NCI-H187 treated with DMSO at 0.1 percent for 48 hours (cell line): ENCODE results near the gene CYTH3.

ENCODE experiments used
- DNase-seq: peaks from one replicate; lab custom pipeline; 2025; lab: John Stamatoyannopoulos, UW

The CYTH3 gene

DNA sequence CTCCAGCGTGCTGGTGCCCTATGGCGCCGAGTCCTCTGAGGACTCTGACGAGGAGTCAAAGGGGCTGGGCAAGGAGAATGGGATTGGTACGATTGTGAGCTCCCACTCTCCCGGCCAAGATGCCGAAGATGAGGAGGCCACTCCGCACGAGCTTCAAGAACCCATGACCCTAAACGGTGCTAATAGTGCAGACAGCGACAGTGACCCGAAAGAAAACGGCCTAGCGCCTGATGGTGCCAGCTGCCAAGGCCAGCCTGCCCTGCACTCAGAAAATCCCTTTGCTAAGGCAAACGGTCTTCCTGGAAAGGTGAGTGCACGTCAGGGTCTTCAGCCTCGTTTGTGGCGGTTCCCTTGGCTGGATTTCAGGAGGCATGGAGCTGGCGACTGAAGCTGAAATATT is 122.4 kb downstream of the CYTH3 start:
- no peak for DNase-seq

DNA sequence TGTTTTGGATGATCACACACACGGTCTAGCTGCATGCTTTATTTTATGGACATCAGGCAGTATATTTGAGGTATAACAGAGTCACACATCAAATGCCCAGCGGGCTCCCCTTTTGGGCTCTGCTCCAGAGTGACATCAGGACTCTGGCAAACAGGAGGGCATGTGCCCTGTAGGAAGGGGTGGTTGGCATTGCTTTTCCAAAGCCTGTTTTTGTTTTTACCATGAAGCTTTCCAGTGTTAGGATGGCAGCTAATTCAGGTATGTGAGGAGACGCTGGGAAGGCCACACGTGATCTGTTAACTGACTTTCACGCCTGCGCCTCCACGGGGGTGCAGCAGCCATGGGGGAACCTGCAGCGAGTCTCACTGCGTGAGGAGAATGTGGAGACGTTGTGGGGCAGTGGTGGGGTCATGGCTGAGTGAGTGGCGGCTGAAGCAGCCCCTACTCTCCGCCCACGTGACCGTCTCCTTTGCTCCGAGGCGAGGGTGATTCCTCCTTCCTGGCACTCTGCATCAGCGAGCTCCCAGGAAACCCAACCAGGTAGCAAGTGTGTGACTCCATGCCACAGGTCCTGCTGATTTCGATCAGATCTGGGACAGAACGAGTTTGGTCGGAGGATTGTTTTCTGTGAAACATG is 123.6 kb downstream of the CYTH3 start:
- no peak for DNase-seq

DNA sequence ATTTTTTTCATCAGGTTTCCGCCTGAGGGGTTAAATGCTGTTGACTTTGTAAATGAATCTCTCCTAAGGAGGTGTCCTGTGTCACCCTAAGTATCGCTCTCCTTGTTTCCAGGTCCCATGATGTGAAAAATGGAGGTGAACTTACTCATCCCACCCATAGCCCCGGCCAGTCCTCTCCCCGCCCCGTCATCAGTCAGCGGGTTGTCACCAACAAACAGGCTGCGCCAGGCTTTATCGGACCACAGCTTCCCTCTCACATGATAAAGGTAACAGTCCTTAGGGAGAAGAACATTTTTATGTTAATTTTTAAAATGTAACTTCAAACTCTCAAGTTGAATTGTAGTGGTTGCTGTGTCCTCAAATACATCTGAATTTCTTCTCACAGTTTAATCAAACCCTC is 124.8 kb downstream of the CYTH3 start:
- DNase-seq, result no peak

DNA sequence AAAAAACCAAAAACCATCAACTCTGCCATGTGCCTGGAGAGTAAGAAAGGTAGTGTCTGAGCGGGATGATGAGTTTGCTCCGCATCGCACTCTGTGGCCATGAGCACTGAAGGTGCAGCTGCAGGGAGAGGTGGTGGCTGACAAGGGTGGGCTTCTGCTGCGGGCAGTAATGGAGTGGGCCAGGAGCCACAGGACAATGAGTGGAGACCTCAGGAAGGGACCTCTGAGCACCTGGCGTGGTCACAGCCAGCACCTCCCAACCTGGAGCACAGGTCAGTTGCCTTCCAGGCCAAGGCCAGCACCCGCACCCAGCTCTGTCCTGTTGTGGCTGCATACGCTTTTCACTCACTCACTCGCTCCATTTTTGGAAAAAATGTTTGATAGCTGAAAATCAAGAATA is 125.8 kb downstream of the CYTH3 start:
- no peak for DNase-seq

DNA sequence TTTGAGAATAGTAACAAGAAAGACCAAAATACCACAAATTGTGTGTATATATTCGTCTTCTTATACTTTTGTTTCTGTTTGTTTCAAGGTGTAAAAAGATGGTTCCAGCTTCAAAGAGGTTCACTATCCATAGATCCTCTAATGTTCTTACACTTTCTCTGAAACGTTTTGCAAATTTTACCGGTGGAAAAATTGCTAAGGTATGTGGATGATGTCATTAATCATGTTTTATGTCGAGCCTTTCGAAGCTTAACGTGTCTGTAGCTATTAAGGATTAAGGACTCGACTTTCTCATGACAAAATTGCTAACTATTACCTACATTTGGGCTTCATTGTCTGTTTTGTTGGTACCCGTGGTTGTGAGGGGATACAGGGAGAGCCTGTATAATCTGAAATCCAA is 128.4 kb downstream of the CYTH3 start:
- DNase-seq, result no peak

DNA sequence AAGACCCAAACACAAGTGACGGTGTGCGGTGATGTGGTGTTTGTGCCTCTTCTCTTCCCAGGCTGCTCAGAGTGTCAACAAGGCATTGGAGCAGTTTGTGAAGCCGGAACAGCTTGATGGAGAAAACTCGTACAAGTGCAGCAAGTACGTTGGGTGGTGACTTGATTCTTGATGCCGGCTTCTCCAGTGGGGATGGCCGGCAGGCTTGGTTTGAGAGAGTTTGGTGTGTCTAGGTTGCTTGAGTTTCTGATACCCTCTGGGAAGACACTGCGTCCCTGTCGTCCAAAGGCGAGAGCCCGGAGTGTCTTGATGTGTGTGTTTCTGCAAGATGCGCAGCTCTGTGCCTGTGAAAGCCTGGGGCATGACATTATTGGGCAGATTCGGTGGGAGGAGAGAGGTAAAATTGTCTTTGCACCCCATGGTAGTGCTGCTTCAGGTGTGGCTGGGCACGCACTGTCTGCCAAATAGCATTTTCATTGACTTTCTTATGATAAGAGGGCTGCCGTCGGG is 129.5 kb downstream of the CYTH3 start:
- no peak for DNase-seq

DNA sequence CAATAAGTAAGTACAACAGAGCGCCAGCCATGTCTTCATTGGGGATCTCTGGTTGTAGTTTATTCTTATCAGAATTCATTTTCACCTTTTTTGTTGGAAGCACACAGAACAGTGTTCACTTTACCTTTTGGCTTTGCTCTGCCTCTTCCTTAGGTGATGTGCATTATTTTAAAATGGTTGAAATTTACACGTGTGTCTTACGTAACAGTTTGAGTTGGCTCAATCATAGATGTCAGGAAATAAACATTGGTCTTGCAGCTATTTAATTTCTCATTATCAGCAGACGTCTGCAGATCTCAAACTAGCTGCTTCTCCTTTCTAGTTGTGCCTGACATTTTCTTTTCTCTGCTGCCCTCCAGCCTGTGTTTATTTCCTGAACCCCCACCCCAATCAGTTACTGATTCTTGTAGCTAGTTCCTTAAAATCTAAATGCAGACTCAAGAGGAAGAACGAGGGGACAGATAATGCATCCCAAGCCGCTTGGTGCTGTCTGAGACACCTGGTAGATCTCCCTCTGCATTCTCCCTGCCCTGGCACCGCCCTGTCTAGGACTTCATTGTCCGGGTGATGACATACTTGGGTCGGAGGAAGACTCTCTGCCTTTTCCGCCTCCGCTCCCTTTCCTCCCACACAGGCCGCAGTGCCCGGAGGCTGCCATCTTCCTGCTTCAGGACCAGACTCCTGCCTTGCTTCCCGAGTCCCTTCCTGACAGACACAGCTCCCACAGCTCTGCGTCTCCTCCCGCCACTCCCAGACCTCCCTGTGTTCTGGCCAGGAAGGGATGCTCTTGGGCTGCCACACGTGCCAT is 133.0 kb downstream of the CYTH3 start:
- DNase-seq, result no peak

DNA sequence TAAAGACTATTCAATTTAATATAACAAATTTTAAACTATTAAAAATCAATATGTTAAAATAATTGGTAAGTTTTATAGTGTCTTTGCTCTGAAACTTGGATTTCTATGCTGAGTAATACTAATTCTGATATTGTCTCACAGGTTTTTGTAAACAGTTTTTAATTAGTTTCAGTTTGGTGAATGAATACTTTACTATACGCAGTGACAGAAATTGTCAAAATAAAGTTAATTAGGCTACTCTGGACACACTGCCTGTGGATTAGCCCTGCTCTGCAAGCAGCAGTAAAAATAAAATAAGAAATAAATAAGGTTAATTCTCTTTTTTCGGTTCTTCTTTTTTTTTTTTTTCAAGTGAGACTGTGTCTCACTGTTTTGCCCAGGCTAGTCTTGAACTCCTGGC is 135.9 kb downstream of the CYTH3 start:
- DNase-seq, result no peak

DNA sequence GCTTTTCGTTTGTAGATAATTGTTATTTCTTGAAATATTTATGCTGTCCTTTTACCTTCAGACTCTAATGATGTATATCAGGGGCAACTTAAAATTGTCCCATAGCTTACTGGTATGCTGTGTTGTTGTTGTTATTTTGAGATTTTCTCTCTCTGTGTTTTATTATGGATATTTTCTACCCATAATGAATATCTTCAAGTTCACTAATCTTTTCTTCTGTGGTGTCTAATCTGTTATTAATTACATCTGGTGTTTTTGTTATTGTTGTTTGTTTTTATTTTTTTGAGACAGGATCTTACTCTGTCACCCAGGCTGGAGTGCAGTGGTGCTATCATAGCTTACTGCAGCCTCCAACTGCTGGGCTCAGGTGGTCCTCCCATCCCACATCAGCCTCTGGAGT is 139.2 kb downstream of the CYTH3 start:
- DNase-seq, result no peak

DNA sequence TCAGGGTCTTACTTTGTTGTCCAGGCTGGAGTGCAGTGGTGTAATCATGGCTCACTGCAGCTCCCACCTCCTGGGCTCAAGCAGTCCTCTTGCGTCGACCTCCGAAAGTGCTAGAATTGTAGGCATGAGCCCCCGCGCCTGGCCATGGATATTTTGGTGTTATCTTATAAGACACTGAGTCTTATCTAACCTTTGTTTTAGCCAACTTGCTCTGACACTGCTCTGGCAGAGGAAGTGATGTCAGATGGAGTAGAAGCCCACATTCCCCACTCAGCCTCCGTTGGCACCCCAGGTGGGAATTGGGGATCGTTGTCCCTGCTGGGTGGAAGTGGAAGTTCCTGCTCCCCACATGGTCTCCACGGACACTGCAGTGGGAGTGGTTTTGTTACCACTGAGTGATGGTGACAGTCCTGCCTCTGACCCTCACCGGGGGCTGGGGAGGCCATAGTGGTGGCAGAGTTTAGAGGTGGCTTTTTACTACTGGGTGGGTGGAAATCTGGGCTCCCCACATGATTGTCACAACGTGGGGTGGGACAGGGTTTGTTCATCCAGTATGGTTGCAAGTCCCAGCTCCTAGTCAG is 142.3 kb downstream of the CYTH3 start:
- no peak for DNase-seq

DNA sequence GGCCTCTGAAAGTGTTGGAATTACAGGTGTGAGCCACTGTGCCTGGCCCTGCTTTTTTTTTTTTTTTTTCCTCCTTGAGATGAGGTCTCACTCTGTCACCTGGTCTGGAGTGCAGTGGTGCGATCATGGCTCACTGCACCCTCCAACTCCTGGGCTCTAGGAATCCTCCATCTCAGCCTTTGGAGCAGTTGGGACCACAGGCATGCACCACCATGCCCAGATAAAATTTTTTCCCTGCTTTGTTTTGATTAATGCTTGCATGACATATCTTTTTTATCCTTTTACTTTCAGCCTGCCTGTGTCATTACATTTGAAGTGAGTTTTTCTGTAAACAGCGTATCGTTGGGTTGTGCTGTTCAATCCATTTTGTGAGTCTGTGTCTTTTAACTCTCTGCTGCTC is 144.2 kb downstream of the CYTH3 start:
- no peak for DNase-seq

DNA sequence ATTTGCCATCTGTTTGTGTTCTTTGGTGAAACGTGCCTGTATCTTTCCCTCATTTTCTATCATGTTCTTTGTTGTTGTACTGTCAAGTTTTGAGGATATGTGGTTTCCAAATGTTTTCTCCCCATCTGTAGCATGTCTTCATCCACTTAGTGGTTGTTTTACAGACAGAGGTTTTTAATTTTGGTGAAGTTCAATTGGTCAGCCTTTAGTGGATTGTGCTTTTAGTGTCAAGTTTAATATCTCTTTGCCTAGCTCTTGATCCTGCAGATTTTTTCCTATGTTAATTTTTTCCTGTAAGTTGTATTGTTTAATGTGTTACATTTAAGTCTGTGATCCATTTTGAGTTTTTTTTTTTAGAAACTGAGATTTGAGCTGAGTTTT is 145.3 kb downstream of the CYTH3 start:
- DNase-seq, result no peak

DNA sequence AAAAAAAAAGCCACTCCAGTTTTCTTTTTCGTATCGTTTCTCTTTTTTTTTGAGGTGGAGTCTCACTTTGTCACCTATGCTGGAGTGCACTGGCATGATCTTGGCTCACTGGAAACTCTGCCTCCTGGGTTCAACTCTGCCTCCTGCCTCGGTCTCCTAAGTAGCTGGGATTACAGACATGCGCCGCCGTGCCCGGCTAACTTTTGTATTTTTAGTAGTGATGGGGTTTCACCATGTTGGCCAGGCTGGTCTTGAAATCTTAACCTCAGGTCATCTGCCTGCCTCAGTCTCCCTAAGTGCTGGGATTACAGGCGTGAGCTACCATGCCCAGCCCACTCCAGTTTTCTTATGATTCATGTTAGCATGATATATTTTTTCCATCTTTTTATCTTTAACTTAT is 148.6 kb downstream of the CYTH3 start:
- no peak for DNase-seq

DNA sequence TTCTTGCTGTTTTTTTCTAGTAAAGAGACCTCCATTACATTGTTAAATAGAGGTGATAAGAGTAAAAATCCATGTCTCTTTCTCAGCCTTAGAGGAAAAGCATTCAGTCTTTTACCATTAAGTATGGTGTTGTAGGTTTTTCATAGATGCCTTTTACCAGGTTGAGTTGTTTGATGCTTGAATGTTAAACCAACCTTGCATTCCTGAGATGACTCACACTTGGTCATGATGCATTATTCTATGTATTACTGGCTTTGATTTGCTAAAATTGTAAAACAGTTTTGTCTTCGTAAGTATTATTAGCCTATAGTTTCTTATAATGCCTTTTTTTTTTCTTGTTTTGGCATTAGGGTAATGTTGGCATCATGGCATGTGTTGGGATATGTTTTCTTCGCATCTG is 151.3 kb downstream of the CYTH3 start:
- no peak for DNase-seq

DNA sequence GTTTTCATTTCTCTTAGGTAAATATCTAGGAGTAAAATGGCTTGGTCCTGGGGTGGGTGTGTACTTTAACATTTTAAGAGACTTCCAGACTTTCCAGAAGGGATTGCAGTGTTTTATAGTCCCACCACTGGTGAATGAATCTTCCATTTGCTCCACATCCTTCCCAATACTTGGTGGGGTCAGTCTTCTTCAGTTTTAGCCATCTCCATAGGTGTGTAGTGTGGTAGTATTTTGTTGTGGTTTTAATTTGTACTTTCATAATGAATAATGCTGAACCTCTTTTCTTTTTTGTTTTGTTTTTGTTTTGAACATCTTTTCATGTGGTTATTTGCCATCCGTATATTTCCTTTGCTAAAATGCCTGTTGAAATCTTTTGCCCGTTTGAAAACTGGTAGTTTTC is 154.9 kb downstream of the CYTH3 start:
- DNase-seq, result no peak

DNA sequence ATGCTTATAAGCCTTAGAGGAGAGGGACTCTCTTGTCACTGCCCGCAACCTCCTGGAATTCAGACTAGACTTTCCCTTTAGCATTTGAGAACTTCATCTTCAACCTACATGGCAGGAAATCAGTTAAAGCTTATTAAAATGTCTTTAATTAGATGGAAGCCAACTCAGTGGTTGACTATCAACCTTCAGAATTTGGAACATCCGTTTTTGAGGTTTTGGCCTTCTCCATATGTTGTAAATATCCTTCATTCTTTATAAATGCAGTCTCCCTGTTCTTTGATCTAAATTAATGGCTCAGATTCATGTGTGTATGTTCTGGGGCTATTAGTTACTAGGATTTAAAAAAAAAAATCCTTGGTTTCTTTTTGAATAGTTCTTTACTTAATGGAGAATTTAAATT is 156.2 kb downstream of the CYTH3 start:
- DNase-seq, result no peak
